ENCODE measurements around the gene MEGF11. TPM values are rescaled to one million over a fixed set of nuclear protein-coding genes. Genes with fewer than 3 reads are reported as not detected.

The MEGF11 gene
- total RNA-seq, 5 donors from 2014 or later (not counting 1 experiment from before 2014, with no cell fraction given) = 0.20 TPM; not detected in 4

- Mint-ChIP-seq H3K4me3 (no peak overlapping the region), H3K36me3 (no peaks in the 10 kb centered on the region), H3K9me3 (no peaks in the 10 kb centered on the region), H3K4me1 (no peaks in the 10 kb centered on the region), H3K27me3 (peaks cover 2 to 12% of the 10 kb centered on the region in 2 donors), H3K27ac (no peak overlapping the region)
- peaks cover 0 to 20% of the 10 kb centered on the region in 2 experiments for H3K27me3 ChIP-seq (replicated peaks in 1 of 2; ENCODE audit: control insufficient read depth in 2 of 2, extremely low read depth in 1 of 2, insufficient read depth in 2 of 2, low read length in 1 of 2)
- no peak overlapping the region for H3K4me3 ChIP-seq (ENCODE audit: control insufficient read depth in 1 of 2, extremely low read depth in 1 of 2, low read length in 1 of 2)
- no peaks in the 10 kb centered on the region for H3K36me3 ChIP-seq (ENCODE audit: control insufficient read depth in 2 of 2, extremely low read depth in 1 of 2, insufficient read depth in 1 of 2, low read length in 1 of 2)
- no peaks in the 10 kb centered on the region for H3K4me1 ChIP-seq (ENCODE audit: control insufficient read depth in 1 of 2, extremely low read depth in 1 of 2, insufficient read depth in 2 of 2, low read length in 2 of 2)
- no peak overlapping the region for H3K27ac ChIP-seq (ENCODE audit: low read length)
- 85% methylated on average over 6 of the region's 8 CpGs for WGBS (ENCODE audit: insufficient coverage)
- no peaks in the 10 kb centered on the region for H3K9me3 ChIP-seq
- POLR2A ChIA-PET = no interaction called here
- CTCF ChIA-PET = no interaction called here
- no peak for ATAC-seq (replicated peaks in 1 of 4)
- no peak for DNase-seq
These were observed 305.2 kb downstream of the MEGF11 start for GRCh38 chr15:65948383-65948782.

- DNase-seq (no peak), ATAC-seq (replicated peaks in 1 of 4) (no peak)
- ChIA-PET POLR2A (interaction anchor here in 1 of 2 donors (0.6 kb wide), 1 partner anchor 30 kb away, joined by 3 read pairs; no protein-coding TSS in a partner anchor), CTCF (no interaction called here)
- peaks cover 0 to 5% of the 10 kb centered on the region in 2 experiments for H3K4me1 ChIP-seq (ENCODE audit: control insufficient read depth in 1 of 2, extremely low read depth in 1 of 2, insufficient read depth in 2 of 2, low read length in 2 of 2)
- H3K27ac ChIP-seq (ENCODE audit: low read length) = no peak overlapping the region
- peaks cover 0 to 18% of the 10 kb centered on the region in 2 experiments for H3K27me3 ChIP-seq (replicated peaks in 1 of 2; ENCODE audit: control insufficient read depth in 2 of 2, extremely low read depth in 1 of 2, insufficient read depth in 2 of 2, low read length in 1 of 2)
- Mint-ChIP-seq H3K4me1 (peaks cover 0 to 6% (median 6%) of the 10 kb centered on the region in 3 donors), H3K27me3 (peaks cover 1 to 9% of the 10 kb centered on the region in 2 donors), H3K4me3 (no peak overlapping the region), H3K36me3 (no peaks in the 10 kb centered on the region), H3K9me3 (no peaks in the 10 kb centered on the region), H3K27ac (no peak overlapping the region)
- no peaks in the 10 kb centered on the region for H3K36me3 ChIP-seq (ENCODE audit: control insufficient read depth in 2 of 2, extremely low read depth in 1 of 2, insufficient read depth in 1 of 2, low read length in 1 of 2)
- H3K9me3 ChIP-seq = no peaks in the 10 kb centered on the region
- H3K4me3 ChIP-seq (ENCODE audit: control insufficient read depth in 1 of 2, extremely low read depth in 1 of 2, low read length in 1 of 2) = no peak overlapping the region
- WGBS (ENCODE audit: insufficient coverage) = 60% methylated on average over 1 of the region's 3 CpGs
These were observed 306.5 kb downstream of the MEGF11 start for GRCh38 chr15:65947041-65947440.

DNA sequence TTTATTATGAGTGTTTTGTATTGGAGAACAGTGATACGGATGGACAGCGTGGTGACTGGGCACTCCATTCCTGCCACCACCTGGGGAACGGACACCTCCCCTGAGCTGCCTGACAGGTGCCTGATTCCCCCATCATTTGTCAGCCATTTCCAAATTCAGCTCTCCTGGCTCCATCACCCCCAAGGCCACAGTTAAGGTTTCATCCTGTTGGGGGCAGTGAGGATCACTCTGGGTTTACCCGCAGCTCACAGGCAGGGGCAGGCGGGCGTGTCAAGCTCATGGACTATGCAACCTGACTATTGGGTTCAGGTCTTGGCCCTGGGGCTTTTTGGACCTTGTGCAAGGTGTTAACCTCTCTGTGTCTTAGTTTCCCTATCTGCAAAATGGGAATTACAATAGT is 307.9 kb downstream of the MEGF11 start:
- no peak for DNase-seq
- no peak overlapping the region for H3K4me3 ChIP-seq (ENCODE audit: control insufficient read depth in 1 of 2, extremely low read depth in 1 of 2, low read length in 1 of 2)
- H3K4me1 ChIP-seq (ENCODE audit: control insufficient read depth in 1 of 2, extremely low read depth in 1 of 2, insufficient read depth in 2 of 2, low read length in 2 of 2) = peaks cover 0 to 8% of the 10 kb centered on the region in 2 experiments
- no peaks in the 10 kb centered on the region for H3K9me3 ChIP-seq
- ChIA-PET POLR2A (no interaction called here), CTCF (no interaction called here)
- Mint-ChIP-seq H3K27ac (no peak overlapping the region), H3K4me3 (no peak overlapping the region), H3K27me3 (peaks cover 0 to 9% of the 10 kb centered on the region in 2 donors), H3K9me3 (no peaks in the 10 kb centered on the region), H3K4me1 (peaks cover 0 to 7% (median 6%) of the 10 kb centered on the region in 3 donors), H3K36me3 (no peaks in the 10 kb centered on the region)
- peaks cover 0 to 27% of the 10 kb centered on the region in 2 experiments for H3K27me3 ChIP-seq (replicated peaks in 1 of 2; ENCODE audit: control insufficient read depth in 2 of 2, extremely low read depth in 1 of 2, insufficient read depth in 2 of 2, low read length in 1 of 2)
- WGBS (ENCODE audit: insufficient coverage) = 86% methylated on average over 4 of the region's 6 CpGs
- no peak overlapping the region for H3K27ac ChIP-seq (ENCODE audit: low read length)
- H3K36me3 ChIP-seq (ENCODE audit: control insufficient read depth in 2 of 2, extremely low read depth in 1 of 2, insufficient read depth in 1 of 2, low read length in 1 of 2) = no peaks in the 10 kb centered on the region
- ATAC-seq (replicated peaks in 1 of 4) = no peak

DNA sequence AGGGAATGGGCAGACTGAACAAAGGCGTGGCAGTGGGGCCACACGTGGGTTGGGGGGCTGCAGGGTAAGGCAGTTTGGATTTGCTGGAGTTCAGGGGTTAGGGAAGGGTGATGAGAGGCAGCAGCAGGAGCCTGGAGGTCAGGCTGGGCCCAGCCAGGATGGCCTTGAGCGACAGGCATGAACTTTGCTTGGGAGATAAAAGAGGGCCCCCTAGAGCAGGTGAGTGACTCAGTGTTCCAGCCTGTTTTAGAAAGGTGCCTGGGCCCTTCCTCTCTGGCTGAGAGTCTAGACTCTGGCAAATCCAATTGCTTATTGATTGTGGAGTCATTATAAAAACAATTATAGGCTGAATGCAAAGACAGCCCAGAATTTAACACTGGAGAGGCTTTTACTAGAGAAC is 309.1 kb downstream of the MEGF11 start:
- Mint-ChIP-seq H3K4me1 (peaks cover 0 to 7% (median 6%) of the 10 kb centered on the region in 3 donors), H3K36me3 (no peaks in the 10 kb centered on the region), H3K4me3 (no peak overlapping the region), H3K9me3 (no peaks in the 10 kb centered on the region), H3K27me3 (peaks cover 0 to 9% of the 10 kb centered on the region in 2 donors), H3K27ac (no peak overlapping the region)
- Histone ChIP-seq H3K4me3 (ENCODE audit: control insufficient read depth in 1 of 2, extremely low read depth in 1 of 2, low read length in 1 of 2) (no peak overlapping the region), H3K27me3 (replicated peaks in 1 of 2; ENCODE audit: control insufficient read depth in 2 of 2, extremely low read depth in 1 of 2, insufficient read depth in 2 of 2, low read length in 1 of 2) (peaks cover 0 to 20% of the 10 kb centered on the region in 2 experiments), H3K36me3 (ENCODE audit: control insufficient read depth in 2 of 2, extremely low read depth in 1 of 2, insufficient read depth in 1 of 2, low read length in 1 of 2) (no peaks in the 10 kb centered on the region), H3K27ac (ENCODE audit: low read length) (no peak overlapping the region), H3K9me3 (no peaks in the 10 kb centered on the region), H3K4me1 (ENCODE audit: control insufficient read depth in 1 of 2, extremely low read depth in 1 of 2, insufficient read depth in 2 of 2, low read length in 2 of 2) (peaks cover 0 to 8% of the 10 kb centered on the region in 2 experiments)
- WGBS (ENCODE audit: insufficient coverage) = 67% methylated on average over 3 of the region's 3 CpGs
- DNase-seq (no peak), ATAC-seq (replicated peaks in 1 of 4) (no peak)
- ChIA-PET CTCF (no interaction called here), POLR2A (no interaction called here)

GRCh38 chr15:65942436-65942835 is 311.1 kb downstream of the MEGF11 start:
- Mint-ChIP-seq H3K9me3 (no peaks in the 10 kb centered on the region), H3K27me3 (peaks cover 0 to 5% of the 10 kb centered on the region in 2 donors), H3K36me3 (no peaks in the 10 kb centered on the region), H3K4me1 (peaks cover 0 to 7% (median 6%) of the 10 kb centered on the region in 3 donors), H3K4me3 (no peak overlapping the region), H3K27ac (no peak overlapping the region)
- ATAC-seq (replicated peaks in 1 of 4) (peak in 3 of 4 experiments; percentile 23 to 62 (median 59)), DNase-seq (peak in 1 of 35 experiments; percentile 5)
- H3K36me3 ChIP-seq (ENCODE audit: control insufficient read depth in 2 of 2, extremely low read depth in 1 of 2, insufficient read depth in 1 of 2, low read length in 1 of 2) = no peaks in the 10 kb centered on the region
- CTCF ChIA-PET = interaction anchor here in 1 of 2 donors (0.5 kb wide), 1 partner anchor 304 kb away, joined by 3 read pairs; no protein-coding TSS in a partner anchor
- H3K27me3 ChIP-seq (replicated peaks in 1 of 2; ENCODE audit: control insufficient read depth in 2 of 2, extremely low read depth in 1 of 2, insufficient read depth in 2 of 2, low read length in 1 of 2) = peaks cover 0 to 12% of the 10 kb centered on the region in 2 experiments
- no peaks in the 10 kb centered on the region for H3K9me3 ChIP-seq
- H3K4me1 ChIP-seq (ENCODE audit: control insufficient read depth in 1 of 2, extremely low read depth in 1 of 2, insufficient read depth in 2 of 2, low read length in 2 of 2) = peaks cover 0 to 8% of the 10 kb centered on the region in 2 experiments
- POLR2A ChIA-PET = no interaction called here
- 57% methylated on average over 2 of the region's 4 CpGs for WGBS (ENCODE audit: insufficient coverage)
- no peak overlapping the region for H3K4me3 ChIP-seq (ENCODE audit: control insufficient read depth in 1 of 2, extremely low read depth in 1 of 2, low read length in 1 of 2)
- H3K27ac ChIP-seq (ENCODE audit: low read length) = no peak overlapping the region

DNA sequence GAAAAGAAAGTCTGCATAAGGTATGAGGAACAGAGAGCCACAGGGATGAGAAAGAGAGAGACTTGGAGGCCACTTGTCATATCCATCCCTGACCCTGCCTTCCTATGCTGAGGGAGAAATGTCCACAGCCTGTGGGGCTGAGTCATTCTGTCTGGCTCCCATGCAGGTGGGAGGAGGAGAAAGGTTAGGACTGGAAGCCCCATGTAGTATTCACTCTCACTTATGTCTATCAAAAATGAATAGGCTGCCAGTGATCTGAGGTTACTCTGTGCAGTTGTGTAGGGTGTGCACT is 313.0 kb downstream of the MEGF11 start:
- POLR2A ChIA-PET = no interaction called here

More for the DNA sequence above, 313.0 kb downstream of the MEGF11 start:
- no peaks in the 10 kb centered on the region for H3K9me3 ChIP-seq
- Mint-ChIP-seq H3K4me3 (no peak overlapping the region), H3K27me3 (peaks cover 0 to 5% of the 10 kb centered on the region in 2 donors), H3K9me3 (no peaks in the 10 kb centered on the region), H3K36me3 (no peaks in the 10 kb centered on the region), H3K4me1 (peaks cover 0 to 7% (median 6%) of the 10 kb centered on the region in 3 donors), H3K27ac (no peak overlapping the region)
- H3K27me3 ChIP-seq (replicated peaks in 1 of 2; ENCODE audit: control insufficient read depth in 2 of 2, extremely low read depth in 1 of 2, insufficient read depth in 2 of 2, low read length in 1 of 2) = peaks cover 0 to 9% of the 10 kb centered on the region in 2 experiments
- CTCF ChIA-PET = no interaction called here
- no peak overlapping the region for H3K27ac ChIP-seq (ENCODE audit: low read length)
- no peak for DNase-seq
- no peak overlapping the region for H3K4me3 ChIP-seq (ENCODE audit: control insufficient read depth in 1 of 2, extremely low read depth in 1 of 2, low read length in 1 of 2)
- no peaks in the 10 kb centered on the region for H3K36me3 ChIP-seq (ENCODE audit: control insufficient read depth in 2 of 2, extremely low read depth in 1 of 2, insufficient read depth in 1 of 2, low read length in 1 of 2)
- no peak for ATAC-seq (replicated peaks in 1 of 4)
- H3K4me1 ChIP-seq (ENCODE audit: control insufficient read depth in 1 of 2, extremely low read depth in 1 of 2, insufficient read depth in 2 of 2, low read length in 2 of 2) = peaks cover 0 to 8% of the 10 kb centered on the region in 2 experiments

Measured in T-cell (primary cell).